SK-N-SH (cell line): Measurements from ENCODE around the gene MEGF8. TPM values are rescaled to one million over a fixed set of nuclear protein-coding genes. Genes with fewer than 3 reads are reported as not detected.

Experiments
- CTCF ChIA-PET: fragments of 300-600, 350-600 bp; formaldehyde crosslinking; extraction: SDS; loops from one replicate; lab custom pipeline; 2021; lab: Yijun Ruan, JAX
- POLR2A ChIA-PET: fragments of 350-600 bp; sonication (Branson Sonifier 250); formaldehyde crosslinking; extraction: SDS; loops from one replicate; lab custom pipeline; 2020; ENCODE audit warnings: antibody characterized with exemption, inconsistent platforms; lab: Yijun Ruan, JAX
- DNase-seq: peaks from one replicate; pipeline ENCODE4 v3.0.0; 2012
- H2AFZ ChIP-seq: fragments of 200-600 bp; sonication (generic); 2 replicates; pipeline ENCODE4 v1.8.1; 2016; ENCODE audit warnings: antibody characterized with exemption, mild to moderate bottlenecking, low read depth
- H3F3A ChIP-seq: fragments of 200-600 bp; sonication (generic); replicated peaks from 2 replicates; pipeline ENCODE3; 2016; ENCODE audit warnings: antibody characterized with exemption, mild to moderate bottlenecking; ENCODE audit not compliant: insufficient read depth
- H3K27ac ChIP-seq, 2 experiments: fragments of 200-500 bp in 1 of 2; fragments of 200-600 bp in 1 of 2; sonication (Bioruptor generic) in 1 of 2; sonication (generic), shearing (Covaris generic) in 1 of 2; 2 replicates each; pipeline versions ENCODE4 v1.5.1 to v1.6.1; 2014 to 2016; ENCODE audit warnings: low read depth in 2 of 2, inconsistent platforms in 1 of 2, low read length in 1 of 2, mild to moderate bottlenecking in 1 of 2, mixed read lengths in 1 of 2
- H3K27me3 ChIP-seq: fragments of 200-600 bp; sonication (generic), shearing (Covaris generic); 2 replicates; pipeline ENCODE4 v1.6.1; 2016; ENCODE audit warnings: mixed run types; ENCODE audit not compliant: insufficient read depth
- H3K36me3 ChIP-seq, 2 experiments: fragments of 200-500 bp in 1 of 2; fragments of 200-600 bp in 1 of 2; sonication (Bioruptor generic) in 1 of 2; sonication (generic) in 1 of 2; replicated peaks in 1 of 2; 2 replicates each; pipeline versions ENCODE3 to v1.5.1; 2014 to 2016; ENCODE audit warnings: low read length in 1 of 2, mild to moderate bottlenecking in 1 of 2; ENCODE audit not compliant: insufficient read depth in 2 of 2, control insufficient read depth in 1 of 2
- H3K4me1 ChIP-seq, 2 experiments: fragments of 200-500 bp in 1 of 2; fragments of 200-600 bp in 1 of 2; sonication (Bioruptor generic) in 1 of 2; sonication (generic), shearing (Covaris generic) in 1 of 2; 2 replicates each; pipeline versions ENCODE4 v1.5.1 to v1.6.1; 2014 to 2016; ENCODE audit warnings: low read depth in 1 of 2, low read length in 1 of 2, mixed run types in 1 of 2; ENCODE audit not compliant: insufficient read depth in 2 of 2, control insufficient read depth in 1 of 2
- H3K4me2 ChIP-seq: fragments of 200-600 bp; sonication (generic), shearing (Covaris generic); 2 replicates; pipeline ENCODE4 v1.6.1; 2017; ENCODE audit warnings: mixed run types
- H3K4me3 ChIP-seq, 2 experiments: fragments of 200-500 bp in 1 of 2; fragments of 200-600 bp in 1 of 2; sonication (Bioruptor generic) in 1 of 2; sonication (generic), shearing (Covaris generic) in 1 of 2; 2 replicates each; pipeline versions ENCODE4 v1.5.1 to v1.8.1; 2014 to 2016; ENCODE audit warnings: low read depth in 2 of 2, inconsistent platforms in 1 of 2, low read length in 1 of 2, mild to moderate bottlenecking in 1 of 2, mixed read lengths in 1 of 2, moderate library complexity in 1 of 2
- H3K79me2 ChIP-seq: fragments of 200-600 bp; sonication (generic); 2 replicates; pipeline ENCODE4 v1.8.1; 2017; ENCODE audit warnings: mild to moderate bottlenecking; ENCODE audit not compliant: insufficient read depth
- H3K9ac ChIP-seq: fragments of 200-600 bp; sonication (generic); 2 replicates; pipeline ENCODE4 v1.6.1; 2017; ENCODE audit warnings: mixed run types
- H3K9me2 ChIP-seq: fragments of 200-600 bp; sonication (generic); 2 replicates; pipeline ENCODE4 v1.6.1; 2017; ENCODE audit warnings: mixed run types
- H3K9me3 ChIP-seq: fragments of 200-600 bp; sonication (generic); 2 replicates; pipeline ENCODE4 v1.6.1; 2017; ENCODE audit warnings: mixed run types, mild to moderate bottlenecking, moderate library complexity
- H4K20me1 ChIP-seq: fragments of 200-600 bp; sonication (generic); 2 replicates; pipeline ENCODE4 v1.6.1; 2017; ENCODE audit warnings: mild to moderate bottlenecking, mixed run types; ENCODE audit not compliant: insufficient read depth
- ELF1 ChIP-seq: IDR thresholded peaks from 2 replicates; pipeline ENCODE4 v1.4.0; 2012
- FOSL2 ChIP-seq: IDR thresholded peaks from 2 replicates; pipeline ENCODE4 v1.4.0; 2012; ENCODE audit warnings: low read depth, mild to moderate bottlenecking, moderate library complexity, borderline replicate concordance
- GABPA ChIP-seq: IDR thresholded peaks from 2 replicates; pipeline ENCODE4 v1.4.0; 2012; ENCODE audit warnings: low read depth, mild to moderate bottlenecking
- GATA2 ChIP-seq: sonication (generic); formaldehyde crosslinking; IDR thresholded peaks from 2 replicates; pipeline ENCODE4 v1.5.0; 2020; ENCODE audit warnings: mild to moderate bottlenecking, missing genetic modification reagents
- IRF3 ChIP-seq: fragments of 150-350 bp; IDR thresholded peaks from 2 replicates; pipeline ENCODE4 v1.6.1; 2016; ENCODE audit warnings: mild to moderate bottlenecking, low read depth, low read length
- JUND ChIP-seq: IDR thresholded peaks from 2 replicates; pipeline ENCODE4 v1.4.0; 2012
- PBX3 ChIP-seq: IDR thresholded peaks from 2 replicates; pipeline ENCODE4; 2012
- POLR2AphosphoS5 ChIP-seq: IDR thresholded peaks from 2 replicates; pipeline ENCODE4 v1.6.1; 2012; ENCODE audit warnings: low read depth, low read length
- RCOR1 ChIP-seq: fragments of 150-350 bp; IDR thresholded peaks from 2 replicates; pipeline ENCODE4 v1.6.1; 2017; ENCODE audit warnings: antibody characterized with exemption, low read length
- RFX5 ChIP-seq: IDR thresholded peaks from 2 replicates; pipeline ENCODE4 v1.6.1; 2012; ENCODE audit warnings: mild to moderate bottlenecking, improper control_type of control experiment, low read length
- SMC3 ChIP-seq: IDR thresholded peaks from 2 replicates; pipeline ENCODE4 v1.6.1; 2012; ENCODE audit warnings: low read depth, low read length, improper control_type of control experiment
- YY1 ChIP-seq: IDR thresholded peaks from 2 replicates; pipeline ENCODE4 v1.4.0; 2012; ENCODE audit warnings: low read depth, mild to moderate bottlenecking
- WGBS: methylation state at CpG from one replicate; pipeline ENCODE4 v1.1.6; 2017; ENCODE audit warnings: low lambda C conversion rate; 5-methylcytosine and 5-hydroxymethylcytosine counted together
- polyA plus RNA-seq, 3 experiments: library from polyadenylated mRNA; depleted of rRNA; stranded (reverse); fragments of >200 nt; gene quantifications; 2 replicates each; pipeline ENCODE4 v1.2.3, GENCODE V29; 2012
- TF ChIP-seq, protein P1 (sequence below): fragments of 200-600 bp; sonication (generic); IDR thresholded peaks from 2 replicates; pipeline ENCODE4 v1.6.1; 2017; ENCODE audit warnings: antibody characterized with exemption, mild to moderate bottlenecking, moderate library complexity

Gene MEGF8
- polyA plus RNA-seq, 1 of the 3 experiments (the other 2 are of a cell fraction) = 19.1 TPM

GRCh38 chr19:42394751-42395150, 69.3 kb downstream of the MEGF8 start:
- no peaks in the 10 kb centered on the region for H3F3A ChIP-seq
- H3K9me2 ChIP-seq = no peaks in the 10 kb centered on the region
- no peaks in the 10 kb centered on the region; the same call in none of the 2 replicates for H3K27me3 ChIP-seq
- no peak overlapping the region for H3K4me3 ChIP-seq
- TF ChIP-seq RCOR1 = no peak
- TF ChIP-seq GABPA = no peak
- no peak for TF ChIP-seq FOSL2
- TF ChIP-seq, protein P1, sequence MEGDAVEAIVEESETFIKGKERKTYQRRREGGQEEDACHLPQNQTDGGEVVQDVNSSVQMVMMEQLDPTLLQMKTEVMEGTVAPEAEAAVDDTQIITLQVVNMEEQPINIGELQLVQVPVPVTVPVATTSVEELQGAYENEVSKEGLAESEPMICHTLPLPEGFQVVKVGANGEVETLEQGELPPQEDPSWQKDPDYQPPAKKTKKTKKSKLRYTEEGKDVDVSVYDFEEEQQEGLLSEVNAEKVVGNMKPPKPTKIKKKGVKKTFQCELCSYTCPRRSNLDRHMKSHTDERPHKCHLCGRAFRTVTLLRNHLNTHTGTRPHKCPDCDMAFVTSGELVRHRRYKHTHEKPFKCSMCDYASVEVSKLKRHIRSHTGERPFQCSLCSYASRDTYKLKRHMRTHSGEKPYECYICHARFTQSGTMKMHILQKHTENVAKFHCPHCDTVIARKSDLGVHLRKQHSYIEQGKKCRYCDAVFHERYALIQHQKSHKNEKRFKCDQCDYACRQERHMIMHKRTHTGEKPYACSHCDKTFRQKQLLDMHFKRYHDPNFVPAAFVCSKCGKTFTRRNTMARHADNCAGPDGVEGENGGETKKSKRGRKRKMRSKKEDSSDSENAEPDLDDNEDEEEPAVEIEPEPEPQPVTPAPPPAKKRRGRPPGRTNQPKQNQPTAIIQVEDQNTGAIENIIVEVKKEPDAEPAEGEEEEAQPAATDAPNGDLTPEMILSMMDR = no peak
- TF ChIP-seq JUND = no peak
- no peak for TF ChIP-seq YY1
- no peak for TF ChIP-seq SMC3
- TF ChIP-seq PBX3 = no peak
- no peak for TF ChIP-seq RFX5
- TF ChIP-seq POLR2AphosphoS5 = no peak
- TF ChIP-seq GATA2 = no peak
- TF ChIP-seq IRF3 = no peak
- TF ChIP-seq ELF1 = no peak
- DNase-seq = no peak
- H3K79me2 ChIP-seq = no peaks in the 10 kb centered on the region
- H3K9me3 ChIP-seq = no peaks in the 10 kb centered on the region
- H3K4me2 ChIP-seq = no peak overlapping the region
- H3K4me1 ChIP-seq = peaks cover 0 to 16% of the 10 kb centered on the region in 2 experiments; a peak in 2 of 4 replicates
- no peak overlapping the region for H3K27ac ChIP-seq
- POLR2A ChIA-PET = no interaction called here
- no peak overlapping the region for H2AFZ ChIP-seq
- WGBS = 78% methylated on average over 8 of the region's 8 CpGs
- no peak overlapping the region for H3K9ac ChIP-seq
- H4K20me1 ChIP-seq = no peaks in the 10 kb centered on the region
- no peaks in the 10 kb centered on the region for H3K36me3 ChIP-seq
- CTCF ChIA-PET = interaction anchor here (0.9 kb wide), 1 partner anchor 44 kb away, joined by 4 read pairs; no protein-coding TSS in a partner anchor
